Ascending aorta (tissue), 2 donors: ENCODE measurements around the gene FNIP2. TPM values are rescaled to one million over a fixed set of nuclear protein-coding genes. Genes with fewer than 3 reads are reported as not detected.

Source experiments
- DNase-seq, 2 donors: peaks; one replicate each; pipeline ENCODE4 v3.0.0-alpha.2; 2019; ENCODE audit warnings: low spot score in 2 of 2
- H3K27ac ChIP-seq, 2 donors: fragments of 200-600 bp; sonication (generic); one replicate each; pipeline ENCODE4 v1.5.1; 2016 to 2017; ENCODE audit warnings: mild to moderate bottlenecking in 1 of 2
- H3K27me3 ChIP-seq: fragments of 200-600 bp; sonication (generic); one replicate; pipeline ENCODE4 v1.5.1; 2017
- H3K36me3 ChIP-seq, 2 donors: fragments of 200-600 bp; sonication (generic); one replicate each; pipeline ENCODE4 v1.5.1; 2016
- H3K4me1 ChIP-seq, 2 donors: fragments of 200-600 bp; sonication (generic); one replicate each; pipeline ENCODE4 v1.5.1; 2016 to 2017; ENCODE audit warnings: mild to moderate bottlenecking in 1 of 2
- H3K4me3 ChIP-seq, 2 donors: fragments of 200-600 bp; sonication (generic); one replicate each; pipeline ENCODE4 v1.5.1; 2016 to 2017; ENCODE audit warnings: mild to moderate bottlenecking in 1 of 2
- H3K9me3 ChIP-seq, 2 donors: fragments of 200-600 bp; sonication (generic); one replicate each; pipeline ENCODE4 v1.5.1; 2016
- CTCF ChIP-seq, 3 experiments: fragments of 200-600 bp in 2 of 3; fragments of 450-650 bp in 1 of 3; sonication (generic) in 2 of 3; IDR thresholded peaks; one replicate each; pipeline ENCODE4 v1.5.1; 2016 to 2019; ENCODE audit warnings: antibody characterized with exemption in 3 of 3, mild to moderate bottlenecking in 1 of 3, moderate library complexity in 1 of 3
- intact Hi-C: fragments of 100-400 bp; cut with DNase I; formaldehyde crosslinking; loops from one replicate; pipeline ENCODE4 v1.15.1; 2023
- total RNA-seq: library from RNA; depleted of rRNA; stranded (reverse); fragments of >200 nt; gene quantifications from one replicate; pipeline ENCODE4 v1.1.0, GENCODE V29; 2016

The FNIP2 gene
- total RNA-seq, 1 donor from 2014 or later, result 44.1 TPM

- intact Hi-C loops, result loop anchor here (2.0 kb wide), 1 partner anchor 23 kb away; no protein-coding TSS in a partner anchor
- no peak for TF ChIP-seq CTCF (IDR thresholded peaks at IDR 0.05)
- H3K36me3 ChIP-seq, result no peaks in the 10 kb centered on the region
- peak overlapping the region; percentile 46 to 78 for H3K27ac ChIP-seq
- H3K4me3 ChIP-seq, result peak overlapping the region; percentile 4 to 46
- peaks cover 8 to 68% of the 10 kb centered on the region in 2 donors for H3K4me1 ChIP-seq
- H3K27me3 ChIP-seq, result no peaks in the 10 kb centered on the region
- no peaks in the 10 kb centered on the region for H3K9me3 ChIP-seq
- no peak for DNase-seq
These were observed 17.3 kb downstream of the FNIP2 start for GRCh38 chr4:158786121-158786601.

GRCh38 chr4:158786955-158787354 lies 18.1 kb downstream of the FNIP2 start:
- H3K27ac ChIP-seq, result peak overlapping the region; percentile 46 to 78
- no peaks in the 10 kb centered on the region for H3K27me3 ChIP-seq
- DNase-seq, result no peak
- peak overlapping the region; percentile 17 to 46 for H3K4me3 ChIP-seq
- H3K9me3 ChIP-seq, result no peaks in the 10 kb centered on the region
- no peaks in the 10 kb centered on the region for H3K36me3 ChIP-seq
- intact Hi-C loops, result loop anchor here (2.0 kb wide), 1 partner anchor 22 kb away; no protein-coding TSS in a partner anchor
- H3K4me1 ChIP-seq, result peaks cover 7 to 63% of the 10 kb centered on the region in 2 donors
- TF ChIP-seq CTCF (IDR thresholded peaks at IDR 0.05), result no peak

GRCh38 chr4:158787709-158788475 lies 19.1 kb downstream of the FNIP2 start:
- TF ChIP-seq CTCF (IDR thresholded peaks at IDR 0.05), result no peak
- Histone ChIP-seq H3K9me3 (no peaks in the 10 kb centered on the region), H3K4me3 (peak overlapping the region in 1 of 2 donors; percentile 46), H3K27me3 (no peaks in the 10 kb centered on the region), H3K4me1 (peaks cover 5 to 56% of the 10 kb centered on the region in 2 donors), H3K27ac (peak overlapping the region; percentile 43 to 78), H3K36me3 (no peaks in the 10 kb centered on the region)
- DNase-seq, result no peak
- intact Hi-C loops, result loop anchor here (2.0 kb wide), 1 partner anchor 21 kb away; no protein-coding TSS in a partner anchor

- no peaks in the 10 kb centered on the region for H3K36me3 ChIP-seq
- intact Hi-C loops, result no loop called here
- TF ChIP-seq CTCF (IDR thresholded peaks at IDR 0.05), result no peak
- peak overlapping the region in 1 of 2 donors; percentile 46 for H3K4me3 ChIP-seq
- no peak for DNase-seq
- H3K27ac ChIP-seq, result peak overlapping the region; percentile 11 to 78
- H3K4me1 ChIP-seq, result peaks cover 4 to 50% of the 10 kb centered on the region in 2 donors
- H3K27me3 ChIP-seq, result no peaks in the 10 kb centered on the region
- no peaks in the 10 kb centered on the region for H3K9me3 ChIP-seq
These were observed 19.7 kb downstream of the FNIP2 start for GRCh38 chr4:158788516-158788915.

- Histone ChIP-seq H3K9me3 (no peaks in the 10 kb centered on the region), H3K4me1 (peaks cover 3 to 39% of the 10 kb centered on the region in 2 donors), H3K36me3 (no peaks in the 10 kb centered on the region), H3K4me3 (no peak overlapping the region), H3K27ac (no peak overlapping the region), H3K27me3 (no peaks in the 10 kb centered on the region)
- intact Hi-C loops, result no loop called here
- DNase-seq, result no peak
- TF ChIP-seq CTCF (IDR thresholded peaks at IDR 0.05), result no peak
These were observed 21.0 kb downstream of the FNIP2 start for GRCh38 chr4:158789853-158790252.
